HG03442 (cell line): ENCODE measurements around the gene WDR55.
"Not testable (repeated sequence)": the region's sequence is repeated elsewhere in the genome, so short reads cannot be mapped to it uniquely, and the experiment has no call there.

Experiments used
- ATAC-seq: cut with Tn5 transposase; IDR thresholded peaks from one replicate; pipeline ENCODE4 v1.9.1; 2021; ENCODE audit warnings: mild to moderate bottlenecking, moderate library complexity; ENCODE audit not compliant: unreplicated experiment

Gene WDR55

DNA sequence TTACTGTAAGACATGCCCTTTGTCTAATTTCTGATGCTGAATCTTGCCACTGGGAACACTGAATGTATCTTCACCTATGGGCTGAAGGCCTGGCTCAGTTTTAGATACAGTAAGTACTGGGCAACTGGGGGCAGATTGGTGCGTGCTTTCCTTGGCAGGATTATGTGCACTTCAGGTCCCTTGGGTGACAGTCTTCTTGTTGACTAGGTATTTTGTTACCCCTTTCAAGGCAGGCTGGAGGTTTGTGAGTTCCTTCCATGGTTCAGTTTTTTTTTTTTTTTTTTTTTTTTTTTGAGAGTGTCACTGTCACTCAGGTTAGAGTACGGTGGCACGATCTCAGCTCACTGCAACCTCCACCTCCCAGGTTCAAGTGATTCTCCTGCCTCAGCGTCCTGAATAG is 43.1 kb downstream of the WDR55 start:
- ATAC-seq: no peak

DNA sequence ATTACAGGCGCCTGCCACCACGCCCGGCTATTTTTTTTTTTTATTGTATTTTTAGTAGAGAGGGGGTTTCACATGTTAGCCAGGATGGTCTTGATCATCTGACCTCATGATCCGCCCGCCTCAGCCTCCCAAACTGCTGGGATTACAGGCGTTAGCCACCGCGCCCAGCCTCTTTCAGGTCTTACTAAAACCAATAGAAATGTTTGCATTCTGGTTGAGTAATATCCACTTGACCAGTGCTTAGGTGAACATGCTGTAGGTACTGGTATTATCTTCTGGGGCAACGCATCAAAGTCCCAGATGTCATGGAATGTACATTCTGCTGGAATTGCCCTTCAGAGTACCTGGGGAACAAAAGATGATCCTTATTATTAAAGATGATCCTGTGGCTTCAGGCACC is 44.1 kb downstream of the WDR55 start:
- ATAC-seq: not testable (repeated sequence)

DNA sequence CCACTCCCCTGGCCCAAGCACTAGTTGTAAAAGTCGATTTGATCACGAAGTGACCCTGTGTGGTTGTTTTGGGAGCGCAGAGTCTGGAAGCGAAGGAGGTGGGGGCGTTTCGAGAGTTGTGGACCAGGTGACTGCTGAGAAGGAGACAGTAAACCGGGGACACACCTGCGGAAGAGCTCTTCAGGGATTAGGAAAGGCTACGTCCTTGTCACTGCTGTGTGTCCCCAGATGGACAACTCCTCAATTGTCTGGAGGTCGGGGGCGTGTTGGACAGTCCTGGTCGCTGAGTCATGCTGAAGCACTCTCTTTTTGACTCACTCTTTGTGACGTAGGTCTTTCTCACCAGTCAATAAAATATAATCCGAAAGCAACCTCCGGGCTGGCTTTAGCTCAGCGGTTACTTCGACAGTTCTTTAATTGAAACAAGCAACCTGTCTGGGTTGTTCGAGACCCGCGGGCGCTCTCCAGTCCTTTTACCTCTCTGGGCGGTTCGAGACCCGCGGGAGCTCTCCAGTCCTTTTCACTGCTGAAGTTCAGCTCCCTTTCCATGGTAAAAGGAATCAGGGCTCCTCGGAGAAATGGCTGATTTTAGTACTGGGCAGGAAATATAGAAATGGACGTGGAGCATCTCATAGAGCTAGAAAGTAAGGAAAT is 46.3 kb downstream of the WDR55 start:
- ATAC-seq: peak; percentile 89

DNA sequence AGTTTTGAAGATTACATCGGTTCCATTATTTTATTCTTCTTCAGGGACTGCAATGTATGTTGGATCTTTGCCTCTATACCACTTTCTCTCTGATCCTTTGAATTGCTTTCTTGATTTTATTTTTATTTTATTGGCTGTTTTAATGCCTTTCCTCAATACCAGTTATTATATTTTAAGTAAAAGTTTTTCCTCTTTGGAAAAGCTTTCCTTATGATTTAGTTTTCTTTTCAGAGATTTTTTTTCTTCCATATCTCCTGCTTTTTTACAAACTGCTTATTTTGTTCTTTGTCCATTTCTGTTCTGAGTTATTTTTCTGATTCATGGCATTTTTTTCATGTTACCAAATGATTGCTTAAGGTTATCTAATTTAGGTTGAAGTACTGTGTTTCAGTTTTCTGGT is 47.1 kb downstream of the WDR55 start:
- ATAC-seq: no peak

DNA sequence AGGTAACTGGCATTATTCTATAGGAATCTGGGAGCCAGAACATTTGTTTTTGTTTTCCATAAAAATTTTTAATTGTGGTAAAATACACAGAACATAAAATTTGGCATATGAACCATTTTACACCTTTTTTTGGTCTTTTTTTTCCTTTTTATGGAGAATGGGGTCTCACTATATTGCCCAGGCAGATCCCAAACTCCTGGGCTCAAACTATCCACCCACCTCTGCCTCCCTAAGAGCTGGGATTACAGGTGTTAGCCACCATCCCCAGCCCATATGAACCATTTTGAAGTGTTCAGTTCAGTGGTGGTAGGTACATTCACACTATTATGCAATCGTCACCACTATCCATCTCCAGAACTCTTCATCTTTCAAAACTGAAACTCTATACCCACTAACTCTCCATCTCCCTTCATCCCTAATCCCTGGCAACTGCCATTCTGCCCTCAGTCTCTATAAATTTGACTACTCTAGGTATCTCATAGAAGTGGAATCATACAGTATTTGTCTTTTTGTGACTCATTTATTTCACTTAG is 48.9 kb downstream of the WDR55 start:
- no peak for ATAC-seq

DNA sequence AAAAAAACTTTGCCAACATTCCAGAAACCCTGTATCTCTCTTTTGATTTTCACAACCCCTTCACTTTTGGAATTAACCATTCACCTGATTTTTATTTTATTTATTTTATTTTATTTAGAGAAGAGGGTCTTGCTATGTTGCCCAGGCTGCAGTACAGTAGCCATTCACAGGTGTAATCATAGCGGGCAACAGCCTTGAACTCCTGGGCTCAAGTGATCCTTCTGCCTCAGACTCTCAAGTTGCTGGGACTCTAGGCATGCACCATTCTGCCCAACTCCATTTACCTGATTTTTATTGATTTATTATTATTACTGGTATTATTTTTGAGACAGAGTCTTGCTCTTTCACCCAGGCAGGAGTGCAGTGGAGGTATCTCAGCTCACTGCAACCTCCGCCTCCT is 51.5 kb downstream of the WDR55 start:
- not testable (repeated sequence) for ATAC-seq

DNA sequence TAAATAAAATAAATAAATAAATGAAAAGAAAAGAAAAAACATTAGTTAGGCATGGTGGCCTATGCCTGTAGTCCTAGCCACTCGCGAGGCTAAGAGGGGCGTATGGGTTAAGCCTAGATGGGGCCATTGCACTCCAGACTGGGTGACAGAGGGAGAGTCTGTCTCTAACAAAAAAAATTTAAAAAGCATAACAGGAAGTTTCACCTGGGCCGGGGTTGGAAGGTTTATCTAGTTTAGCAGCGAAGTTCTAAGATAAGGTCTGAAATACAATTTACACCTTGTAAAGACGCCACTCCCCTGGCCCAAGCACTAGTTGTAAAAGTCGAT is 53.5 kb downstream of the WDR55 start:
- ATAC-seq: no peak

DNA sequence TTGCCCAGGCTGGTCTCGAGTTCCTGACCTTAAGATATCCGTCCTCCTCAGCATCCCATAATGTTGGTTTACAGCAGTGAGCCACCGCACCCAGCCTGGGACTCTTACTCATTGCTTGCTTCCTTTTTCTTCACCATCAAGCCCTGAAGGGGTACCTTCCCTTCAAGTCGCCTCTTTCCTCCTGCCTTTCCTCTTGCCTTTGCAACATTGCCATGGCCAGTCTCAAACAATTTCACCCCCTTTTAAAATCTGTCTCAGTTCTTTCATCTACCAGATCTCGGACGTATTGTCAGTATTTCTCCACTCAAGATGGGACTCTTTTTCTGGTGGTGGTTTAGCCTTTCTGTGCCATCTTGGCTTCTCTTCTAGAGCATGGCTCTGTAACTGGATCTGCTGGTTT is 56.0 kb downstream of the WDR55 start:
- ATAC-seq: not testable (repeated sequence)

DNA sequence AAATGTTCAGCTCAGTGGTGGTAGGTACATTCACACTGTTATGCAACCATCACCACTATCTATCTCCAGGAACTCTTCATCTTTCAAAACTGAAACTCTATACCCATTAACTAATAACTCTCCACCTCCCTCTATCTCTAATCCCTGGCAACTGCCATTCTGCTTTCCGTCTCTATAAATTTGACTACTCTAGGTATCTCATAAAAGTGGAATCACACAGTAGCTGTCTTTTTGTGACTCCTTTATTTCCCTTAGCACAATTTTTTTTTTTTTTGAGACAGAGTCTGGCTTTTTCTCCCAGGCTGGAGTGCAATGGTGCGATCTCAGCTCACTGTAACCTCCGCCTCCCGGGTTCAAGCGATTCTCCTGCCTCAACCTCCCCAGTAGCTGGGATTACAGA is 56.7 kb downstream of the WDR55 start:
- ATAC-seq: not testable (repeated sequence)
